HG02678 (cell line): ENCODE results near the gene PPP1R1B.

Experiments
- ATAC-seq: cut with Tn5 transposase; IDR thresholded peaks from one replicate; pipeline ENCODE4 v1.9.1; 2021; ENCODE audit warnings: mild to moderate bottlenecking, moderate library complexity; ENCODE audit not compliant: unreplicated experiment

PPP1R1B gene

GRCh38 chr17:39600288-39600996 lies 26.3 kb upstream of the PPP1R1B start:
- ATAC-seq: no peak

DNA sequence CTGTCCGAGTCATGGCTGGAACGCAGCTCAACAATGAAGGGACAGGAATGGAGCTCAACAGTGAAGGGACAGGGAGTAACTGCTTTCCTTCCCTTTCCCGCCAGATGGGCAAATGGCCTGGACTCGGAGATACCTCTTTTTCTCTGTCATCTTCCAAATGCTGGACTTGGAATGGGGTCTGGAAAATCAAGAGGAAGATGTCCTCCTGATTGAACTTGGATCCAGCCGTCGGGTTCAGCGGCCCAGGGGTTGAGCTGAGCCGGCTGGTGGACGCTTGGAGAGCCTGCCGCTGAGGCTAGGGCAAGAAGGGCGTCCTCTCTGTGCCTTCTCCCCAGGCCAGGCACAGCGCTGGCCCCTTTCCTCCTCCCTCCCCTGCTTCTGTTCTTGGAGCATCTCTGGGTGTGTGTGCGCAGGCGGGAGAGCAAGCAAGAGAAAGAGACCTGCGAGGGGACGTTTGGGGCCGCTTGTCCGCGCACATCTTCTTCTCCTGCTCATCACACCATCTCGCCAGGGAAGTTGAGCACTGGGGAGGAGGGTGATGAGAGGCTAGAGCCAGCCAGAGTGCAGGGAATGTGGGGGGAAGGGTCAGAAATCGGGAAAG lies 25.7 kb upstream of the PPP1R1B start:
- no peak for ATAC-seq

- ATAC-seq: no peak
These were observed 24.8 kb upstream of the PPP1R1B start for GRCh38 chr17:39601758-39602532.

DNA sequence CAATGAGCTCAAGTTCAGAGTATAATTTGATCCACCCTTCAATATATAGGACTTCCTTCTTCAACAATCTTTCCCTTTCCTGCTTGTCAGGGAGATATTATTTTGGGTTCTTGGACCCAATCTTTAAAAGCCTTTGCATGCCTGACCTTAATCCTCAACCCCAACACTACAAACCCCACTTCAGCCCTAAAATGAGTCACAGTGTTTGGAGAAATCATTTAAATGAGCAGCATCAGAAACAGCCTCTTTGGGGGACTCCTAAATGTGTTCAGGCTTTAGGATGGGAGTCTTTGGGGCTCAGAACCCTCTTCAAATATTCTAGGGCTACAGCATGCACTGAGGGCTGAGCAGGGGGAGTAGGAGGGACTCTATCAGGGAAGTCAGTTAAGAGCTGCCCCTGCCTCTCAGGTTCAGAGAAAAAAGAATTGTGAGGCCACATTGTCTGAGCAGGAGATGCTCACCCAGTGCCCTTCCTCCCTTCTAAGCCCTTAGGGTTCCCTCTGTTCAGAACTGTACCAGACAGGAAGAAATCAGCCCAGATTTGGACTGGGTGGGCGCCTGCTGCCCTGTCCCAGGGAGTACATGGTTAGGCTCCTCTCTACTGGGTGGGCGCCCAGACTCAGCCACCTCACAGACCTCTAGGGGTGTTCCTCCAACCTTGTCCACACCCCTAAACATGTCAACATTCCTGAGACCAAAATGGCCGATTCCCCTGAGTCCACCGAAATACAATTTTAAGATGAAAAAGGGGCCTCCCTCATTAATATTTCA lies 24.0 kb upstream of the PPP1R1B start:
- no peak for ATAC-seq

- no peak for ATAC-seq
These were observed 23.3 kb upstream of the PPP1R1B start for GRCh38 chr17:39603304-39604016.

GRCh38 chr17:39604911-39605491 lies 21.8 kb upstream of the PPP1R1B start:
- ATAC-seq: no peak

DNA sequence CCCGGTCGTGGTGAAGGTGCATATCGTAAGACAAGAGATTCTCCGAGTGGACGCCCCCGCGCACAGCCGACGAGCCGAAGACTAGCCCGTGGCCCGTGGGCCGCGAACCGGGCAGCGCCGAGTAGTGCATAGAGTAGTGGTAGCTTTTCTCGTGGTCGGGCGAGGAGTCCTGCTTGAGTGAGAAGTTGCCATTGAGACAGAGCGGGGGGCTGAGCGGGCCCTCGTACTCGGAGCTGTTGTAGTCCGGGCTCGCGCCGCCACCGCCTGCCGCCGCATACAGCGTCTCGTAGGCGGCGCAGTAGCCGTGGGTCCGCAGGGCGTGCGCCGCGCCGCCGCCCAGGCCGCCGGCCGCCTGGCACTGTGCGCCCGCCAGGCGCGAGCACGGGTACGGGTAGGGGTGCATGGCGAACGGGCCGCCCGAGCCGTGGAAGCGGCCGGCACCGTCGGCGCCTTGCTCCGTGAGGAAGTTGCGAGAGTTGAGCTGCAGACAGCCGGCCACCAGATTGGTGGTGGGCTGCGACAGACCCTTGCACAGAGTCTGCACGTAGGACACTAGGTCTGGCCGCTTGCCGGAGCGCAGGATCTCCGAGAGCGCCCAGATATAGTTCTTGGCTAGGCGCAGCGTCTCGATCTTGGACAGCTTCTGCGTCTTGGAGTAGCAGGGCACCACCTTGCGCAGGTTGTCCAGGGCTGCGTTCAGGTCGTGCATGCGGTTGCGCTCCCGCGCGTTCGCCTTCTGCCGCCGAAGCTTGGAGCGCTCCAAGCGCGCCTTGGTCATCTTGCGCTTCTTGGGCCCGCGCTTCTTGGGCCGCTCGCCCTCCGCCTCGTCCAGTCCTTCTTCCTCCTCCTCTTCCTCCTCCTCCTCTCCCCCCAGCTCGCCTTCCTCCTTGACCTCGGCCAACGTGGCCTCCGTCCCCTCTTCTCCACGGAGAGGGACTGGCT lies 21.0 kb upstream of the PPP1R1B start:
- no peak for ATAC-seq

GRCh38 chr17:39606434-39607056 lies 20.2 kb upstream of the PPP1R1B start:
- no peak for ATAC-seq

DNA sequence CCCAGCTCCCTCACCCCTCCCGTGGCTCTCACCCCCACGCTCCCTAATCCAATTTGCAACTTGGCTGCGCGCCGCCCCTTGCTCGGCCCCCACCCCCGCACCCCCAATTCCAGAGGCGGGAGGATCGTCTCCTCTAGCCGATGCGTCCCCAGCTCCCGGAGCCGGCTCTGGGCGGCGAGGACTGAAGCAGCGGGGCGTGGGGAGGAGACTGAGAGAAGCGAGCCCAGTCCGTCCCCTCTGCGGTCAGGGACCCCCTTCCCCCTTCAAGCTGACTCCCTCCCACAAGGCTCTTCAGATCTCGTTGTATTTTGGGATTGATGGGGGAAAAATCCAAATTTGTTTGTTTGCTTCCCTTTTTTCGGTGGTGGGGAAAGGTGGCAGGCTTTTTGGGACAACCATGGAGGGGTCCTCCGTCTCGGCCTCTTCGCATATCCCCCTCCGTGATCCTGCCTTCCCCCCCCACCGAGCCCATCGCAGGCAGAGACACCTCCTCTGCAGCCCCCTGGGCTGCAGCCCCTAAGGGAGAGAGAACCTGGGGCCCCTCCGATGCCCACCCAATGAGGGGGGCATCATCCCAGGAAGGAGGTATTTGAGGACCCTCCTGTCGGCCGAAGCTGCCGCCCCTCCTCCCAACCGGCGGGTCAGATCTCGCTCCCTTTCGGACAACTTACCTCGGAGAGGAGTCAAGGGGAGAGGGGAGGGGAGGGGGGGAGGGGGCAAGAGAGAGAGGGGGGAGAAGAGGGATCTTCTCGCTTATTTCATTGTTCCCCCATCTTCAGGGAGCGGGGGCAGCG lies 19.5 kb upstream of the PPP1R1B start:
- ATAC-seq: no peak

DNA sequence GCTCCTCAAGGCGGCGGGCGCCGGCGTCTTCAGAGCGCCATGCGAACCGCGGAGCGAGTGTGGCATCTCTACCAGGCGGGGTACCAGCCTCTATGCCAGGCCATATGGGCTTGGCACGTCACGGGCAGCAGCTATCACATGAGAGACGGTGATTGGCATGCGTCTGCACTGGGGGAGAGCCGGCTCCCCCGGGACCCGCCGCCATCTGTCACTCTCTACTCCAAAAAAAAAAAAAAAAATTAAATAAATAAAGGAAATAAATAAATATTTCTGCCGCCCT lies 19.0 kb upstream of the PPP1R1B start, which contains the start of gene NEUROD2:
TSS of gene NEUROD2 (minus strand) at position 70 of the 280 bp plus-strand sequence. CDS start 1,321 bp downstream, outside the sequence.
- ATAC-seq: no peak

GRCh38 chr17:39608142-39608981 lies 18.4 kb upstream of the PPP1R1B start:
- no peak for ATAC-seq

GRCh38 chr17:39609416-39610025 lies 17.2 kb upstream of the PPP1R1B start:
- ATAC-seq: no peak

DNA sequence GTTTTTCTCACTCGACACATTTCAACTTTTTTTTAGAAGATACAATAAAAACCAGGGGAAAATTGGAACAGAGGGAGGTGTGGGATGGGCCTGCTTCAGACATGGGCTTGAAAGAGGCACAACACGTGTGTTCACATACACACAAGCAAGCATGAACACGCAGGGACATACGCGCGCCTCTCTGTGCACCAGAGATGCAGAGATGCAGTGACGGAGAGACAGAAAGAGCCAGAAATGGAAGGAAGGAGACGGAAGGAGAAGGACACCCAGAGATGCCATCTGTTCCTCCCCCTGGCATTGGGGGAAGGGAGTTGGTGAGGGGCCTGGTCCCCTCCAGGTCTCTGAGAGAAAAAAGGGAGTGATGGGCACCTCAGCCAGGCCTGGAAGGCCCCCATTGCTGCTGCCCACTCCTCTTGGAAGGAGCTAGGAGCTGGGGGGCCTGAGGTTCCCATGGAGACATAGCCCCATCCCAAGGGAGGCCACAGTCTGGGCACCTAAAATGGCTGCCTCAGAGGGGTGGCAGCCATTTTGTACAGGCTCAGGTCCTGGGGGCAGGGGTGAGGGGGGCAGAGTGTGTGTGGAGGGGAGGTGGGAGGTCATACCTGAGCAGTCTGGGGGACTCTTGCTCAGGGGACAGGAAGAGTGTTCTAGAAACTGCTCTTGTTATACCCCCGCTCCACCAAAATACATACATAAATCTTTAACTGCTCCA lies 15.2 kb upstream of the PPP1R1B start:
- ATAC-seq: no peak

DNA sequence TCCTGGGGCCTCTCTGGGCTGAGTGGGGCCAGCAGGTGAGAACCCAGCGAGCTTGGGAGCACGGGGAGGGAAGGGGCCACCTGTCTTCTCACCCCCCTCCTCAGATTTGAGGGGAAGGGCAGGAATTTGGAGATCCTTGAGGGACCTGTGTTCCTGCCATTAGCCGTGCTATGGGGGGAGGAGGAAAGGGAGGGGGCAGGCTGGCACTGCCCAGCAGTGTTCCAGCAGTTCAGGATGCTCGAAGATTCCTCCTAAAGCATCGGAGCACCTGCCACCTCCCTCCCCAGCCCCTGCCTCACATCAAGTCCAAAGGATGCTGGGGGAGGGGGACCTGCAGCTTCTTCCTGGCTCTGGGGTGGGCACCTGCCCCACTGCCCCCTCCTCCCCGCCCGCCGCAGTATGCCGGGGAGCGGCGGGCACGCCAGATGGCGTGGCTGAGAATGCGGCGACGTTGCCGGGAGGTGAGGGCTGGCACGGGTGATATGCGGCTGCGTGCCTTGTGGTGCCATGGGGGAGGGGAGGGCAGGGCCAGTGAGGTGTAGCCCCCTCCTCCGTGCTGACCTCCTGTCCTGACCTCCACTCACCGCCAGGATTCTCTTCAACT lies 14.4 kb upstream of the PPP1R1B start:
- no peak for ATAC-seq

- ATAC-seq: no peak
These were observed 13.8 kb upstream of the PPP1R1B start for GRCh38 chr17:39612935-39613464.
